CD4-positive, alpha-beta T cell (primary cell): ENCODE measurements around the gene GUK1. TPM values are rescaled to one million over a fixed set of nuclear protein-coding genes. Genes with fewer than 3 reads are reported as not detected.

ENCODE experiments used
- ATAC-seq: fragments of 200-7000 bp; cut with Tn5 transposase; one replicate; pipeline ENCODE4 v1.10.0; 2022; ENCODE audit warnings: mild to moderate bottlenecking; ENCODE audit not compliant: poor library complexity
- CTCF ChIA-PET: fragments of 350-600 bp; sonication (Branson Sonifier 250); formaldehyde crosslinking; loops from one replicate; lab custom pipeline; 2021; ENCODE audit warnings: antibody characterized with exemption, inconsistent platforms; lab: Charles Lee
- POLR2A ChIA-PET: fragments of 350-600 bp; sonication (Branson Sonifier 250); formaldehyde crosslinking; loops from one replicate; lab custom pipeline; 2021; ENCODE audit warnings: antibody characterized with exemption, inconsistent platforms; lab: Charles Lee
- DNase-seq, 14 experiments: peaks; one replicate each; pipeline ENCODE4 v3.0.0-alpha.2; 2013 to 2020; ENCODE audit warnings: mixed read lengths in 2 of 14
- H3K27ac ChIP-seq, 2 donors: one replicate each; pipeline versions ENCODE4 v1.5.1 to v1.7.0; 2013; ENCODE audit warnings: low read length in 2 of 2, low read depth in 1 of 2, mild to moderate bottlenecking in 1 of 2
- H3K27me3 ChIP-seq, 2 experiments: 1 replicate in 1 of 2; 2 replicates in 1 of 2; pipeline versions ENCODE4 v1.6.1 to v1.7.0; 2013; ENCODE audit warnings: low read length in 2 of 2, control low read depth in 1 of 2, mild to moderate bottlenecking in 1 of 2, moderate library complexity in 1 of 2; ENCODE audit not compliant: insufficient read depth in 2 of 2, control insufficient read depth in 1 of 2
- H3K36me3 ChIP-seq: one replicate; pipeline ENCODE4 v1.6.1; 2013; ENCODE audit warnings: low read length, control low read depth; ENCODE audit not compliant: insufficient read depth
- H3K4me1 ChIP-seq: one replicate; pipeline ENCODE4 v1.6.1; 2013; ENCODE audit warnings: low read length, control low read depth; ENCODE audit not compliant: insufficient read depth
- H3K4me3 ChIP-seq: one replicate; pipeline ENCODE4 v1.5.1; 2013; ENCODE audit warnings: mild to moderate bottlenecking, low read length, moderate library complexity
- H3K9me3 ChIP-seq, 2 experiments: 1 replicate in 1 of 2; 2 replicates in 1 of 2; pipeline versions ENCODE4 v1.6.1 to v1.7.0; 2013; ENCODE audit warnings: low read length in 2 of 2, mild to moderate bottlenecking in 2 of 2, control low read depth in 1 of 2, moderate library complexity in 1 of 2; ENCODE audit not compliant: control insufficient read depth in 1 of 2, insufficient read depth in 1 of 2
- H3K27ac Mint-ChIP-seq: one replicate; pipeline ENCODE4 v1.8.0; 2020; ENCODE audit warnings: mixed read lengths
- H3K27me3 Mint-ChIP-seq: one replicate; pipeline ENCODE4 v1.8.0; 2021; ENCODE audit warnings: mixed read lengths
- H3K36me3 Mint-ChIP-seq: one replicate; pipeline ENCODE4 v1.8.0; 2021; ENCODE audit warnings: low read depth, mixed read lengths
- H3K4me1 Mint-ChIP-seq: one replicate; pipeline ENCODE4 v1.8.0; 2021; ENCODE audit warnings: low read depth, mixed read lengths
- H3K4me3 Mint-ChIP-seq: one replicate; pipeline ENCODE4 v1.8.0; 2020; ENCODE audit warnings: mild to moderate bottlenecking, mixed read lengths
- H3K9me3 Mint-ChIP-seq: one replicate; pipeline ENCODE4 v1.8.0; 2020; ENCODE audit warnings: mixed read lengths
- intact Hi-C, 2 experiments: fragments of 100-400 bp; cut with DNase I in 1 of 2; cut with micrococcal nuclease in 1 of 2; formaldehyde crosslinking; loops; one replicate each; pipeline versions ENCODE4 v1.15.1 to v1.9.0; 2023 to 2025; cut with DNase I, micrococcal nuclease
- total RNA-seq, 174 experiments: library from RNA in 2 of 174; stranded (reverse) in 2 of 174; gene quantifications; one replicate each; pipeline ENCODE4 v1.2.3 and lab custom pipeline; 2021 to 2026
- TF ChIP-seq, protein P1 (sequence below): fragments of 200-600 bp; IDR thresholded peaks from one replicate; pipeline ENCODE4 v1.8.0; 2022; ENCODE audit warnings: antibody characterized with exemption, mild to moderate bottlenecking

The GUK1 gene
- total RNA-seq, 2 experiments from 2014 or later = 373 to 378 TPM

DNA sequence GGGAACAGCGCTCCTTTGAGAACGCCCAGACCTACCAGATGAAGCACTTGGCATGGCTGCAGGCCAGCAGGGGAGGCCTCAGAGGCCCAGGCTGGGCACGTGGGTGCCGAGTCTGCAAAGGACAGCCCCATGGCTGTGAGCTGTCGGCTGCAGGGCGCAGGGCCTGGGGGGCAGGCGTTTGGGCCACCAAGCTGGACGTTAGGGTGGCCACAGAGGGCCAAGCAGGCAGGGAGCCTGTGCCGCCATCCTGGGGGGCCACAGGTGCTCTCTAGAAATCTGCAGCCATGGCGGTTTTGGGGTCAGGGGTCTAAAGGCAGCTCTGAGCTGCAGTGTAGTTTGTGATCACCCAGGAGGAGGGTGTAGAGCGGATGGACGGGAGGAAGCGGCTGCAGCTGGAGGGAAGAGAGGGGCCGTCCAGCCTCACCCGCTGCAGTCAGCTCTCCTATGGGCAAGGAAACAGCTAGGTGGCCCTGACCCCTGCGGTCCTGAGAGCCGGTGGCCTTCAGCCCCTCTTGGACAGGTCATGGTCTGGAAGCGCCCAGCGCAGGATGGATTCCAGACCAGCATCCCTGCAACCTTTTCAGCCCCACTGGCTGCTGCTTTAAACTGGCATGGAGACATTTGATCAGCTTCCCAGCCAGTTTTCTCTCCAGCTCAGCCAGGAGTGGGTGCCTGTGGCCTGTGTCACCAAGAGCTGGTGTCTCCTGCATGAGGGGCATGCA is 36.5 kb downstream of the GUK1 start:
- Histone ChIP-seq H3K9me3 (peaks cover 0 to 10% of the 10 kb centered on the region in 2 experiments), H3K4me1 (peaks cover 6% of the 10 kb centered on the region), H3K27ac (no peak overlapping the region), H3K36me3 (peaks cover 16% of the 10 kb centered on the region), H3K27me3 (no peaks in the 10 kb centered on the region), H3K4me3 (no peak overlapping the region)
- no peaks in the 10 kb centered on the region for H3K27me3 Mint-ChIP-seq
- ChIA-PET CTCF (interaction anchor here (1.1 kb wide), 1 partner anchor 11 kb away, joined by 3 read pairs; the partner anchor contains the start of gene IBA57), POLR2A (interaction anchor here (3.0 kb wide), 1 partner anchor 11 kb away, joined by 19 read pairs; the partner anchor contains the start of gene IBA57)
- H3K36me3 Mint-ChIP-seq = no peaks in the 10 kb centered on the region
- no peaks in the 10 kb centered on the region for H3K9me3 Mint-ChIP-seq
- no peak overlapping the region for H3K27ac Mint-ChIP-seq
- TF ChIP-seq, protein P1, sequence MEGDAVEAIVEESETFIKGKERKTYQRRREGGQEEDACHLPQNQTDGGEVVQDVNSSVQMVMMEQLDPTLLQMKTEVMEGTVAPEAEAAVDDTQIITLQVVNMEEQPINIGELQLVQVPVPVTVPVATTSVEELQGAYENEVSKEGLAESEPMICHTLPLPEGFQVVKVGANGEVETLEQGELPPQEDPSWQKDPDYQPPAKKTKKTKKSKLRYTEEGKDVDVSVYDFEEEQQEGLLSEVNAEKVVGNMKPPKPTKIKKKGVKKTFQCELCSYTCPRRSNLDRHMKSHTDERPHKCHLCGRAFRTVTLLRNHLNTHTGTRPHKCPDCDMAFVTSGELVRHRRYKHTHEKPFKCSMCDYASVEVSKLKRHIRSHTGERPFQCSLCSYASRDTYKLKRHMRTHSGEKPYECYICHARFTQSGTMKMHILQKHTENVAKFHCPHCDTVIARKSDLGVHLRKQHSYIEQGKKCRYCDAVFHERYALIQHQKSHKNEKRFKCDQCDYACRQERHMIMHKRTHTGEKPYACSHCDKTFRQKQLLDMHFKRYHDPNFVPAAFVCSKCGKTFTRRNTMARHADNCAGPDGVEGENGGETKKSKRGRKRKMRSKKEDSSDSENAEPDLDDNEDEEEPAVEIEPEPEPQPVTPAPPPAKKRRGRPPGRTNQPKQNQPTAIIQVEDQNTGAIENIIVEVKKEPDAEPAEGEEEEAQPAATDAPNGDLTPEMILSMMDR = no peak
- intact Hi-C loops = no loop called here
- H3K4me3 Mint-ChIP-seq = no peak overlapping the region
- no peak for ATAC-seq
- peaks cover 7% of the 10 kb centered on the region for H3K4me1 Mint-ChIP-seq
- no peak for DNase-seq

DNA sequence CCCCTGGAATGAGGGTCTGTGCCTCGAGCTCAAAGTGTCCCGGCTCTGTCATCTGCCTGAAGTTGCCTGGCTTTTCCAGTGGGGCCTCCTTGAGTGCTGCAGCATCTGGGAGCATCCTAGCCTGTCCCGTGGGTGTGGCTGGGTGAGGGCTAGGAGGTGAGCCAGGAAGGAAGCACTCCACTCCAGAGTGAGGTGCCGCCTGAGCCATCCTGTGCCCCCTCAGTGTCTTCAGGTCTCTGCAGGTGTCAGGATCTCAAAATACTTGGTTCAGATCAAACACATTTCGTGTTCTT is 37.0 kb downstream of the GUK1 start:
- no peak overlapping the region for H3K27ac Mint-ChIP-seq

GRCh38 chr1:228177721-228178710 is 37.9 kb downstream of the GUK1 start:
- intact Hi-C loops = no loop called here
- POLR2A ChIA-PET = no interaction called here
- H3K9me3 Mint-ChIP-seq = no peaks in the 10 kb centered on the region
- Histone ChIP-seq H3K36me3 (peaks cover 16% of the 10 kb centered on the region), H3K27me3 (no peaks in the 10 kb centered on the region), H3K4me3 (no peak overlapping the region), H3K9me3 (peaks cover 0 to 10% of the 10 kb centered on the region in 2 experiments), H3K27ac (no peak overlapping the region), H3K4me1 (peaks cover 6% of the 10 kb centered on the region)
- DNase-seq (peak in 1 of 14 experiments; percentile 15), ATAC-seq (no peak)
- peak overlapping the region; percentile 45 for H3K27ac Mint-ChIP-seq
- H3K36me3 Mint-ChIP-seq = no peaks in the 10 kb centered on the region
- H3K4me1 Mint-ChIP-seq = no peaks in the 10 kb centered on the region
- no peak overlapping the region for H3K4me3 Mint-ChIP-seq
- CTCF ChIA-PET = no interaction called here
- TF ChIP-seq, protein P1 = no peak
- H3K27me3 Mint-ChIP-seq = no peaks in the 10 kb centered on the region

More for the DNA sequence above, 37.0 kb downstream of the GUK1 start:
- no peaks in the 10 kb centered on the region for H3K27me3 Mint-ChIP-seq
- H3K4me3 Mint-ChIP-seq = no peak overlapping the region
- H3K36me3 Mint-ChIP-seq = no peaks in the 10 kb centered on the region
- H3K9me3 ChIP-seq = peaks cover 0 to 10% of the 10 kb centered on the region in 2 experiments
- peaks cover 16% of the 10 kb centered on the region for H3K36me3 ChIP-seq
- TF ChIP-seq, protein P1 = no peak
- no peaks in the 10 kb centered on the region for H3K9me3 Mint-ChIP-seq
- intact Hi-C loops = no loop called here
- no peaks in the 10 kb centered on the region for H3K27me3 ChIP-seq
- CTCF ChIA-PET = interaction anchor here (1.1 kb wide), 1 partner anchor 12 kb away, joined by 3 read pairs; the partner anchor contains the start of gene IBA57
- peaks cover 6% of the 10 kb centered on the region for H3K4me1 Mint-ChIP-seq
- ATAC-seq (no peak), DNase-seq (no peak)
- no peak overlapping the region for H3K27ac ChIP-seq
- no peak overlapping the region for H3K4me3 ChIP-seq
- POLR2A ChIA-PET = no interaction called here
- peaks cover 6% of the 10 kb centered on the region for H3K4me1 ChIP-seq
